ENCODE measurements around the gene AHCYL2.

GRCh38 chr7:129317450-129317849 is 92.6 kb downstream of the AHCYL2 start:
- TF ChIP-seq FOXA1 (IDR thresholded peaks at IDR 0.05) = no peak
- no peak for TF ChIP-seq TARDBP (IDR thresholded peaks at IDR 0.05)
- no peak for TF ChIP-seq NFRKB (IDR thresholded peaks at IDR 0.05)

Data from HEK293T (cell line).